ENCODE data around the gene NOX3. TPM values are rescaled to one million over a fixed set of nuclear protein-coding genes. Genes with fewer than 3 reads are reported as not detected.

The NOX3 gene
- total and polyA plus RNA-seq, 2 of the 8 experiments (the other 6 are each of a cell fraction or from before 2014, with no cell fraction given): not detected

- Histone ChIP-seq H2AFZ (ENCODE audit: low read length) (no peak overlapping the region), H3K23ac (ENCODE audit: insufficient read length) (no peak overlapping the region), H3K4me1 (replicated peaks in 1 of 4; ENCODE audit: control insufficient read depth in 3 of 4, insufficient read depth in 4 of 4, low read length in 3 of 4) (no peaks in the 10 kb centered on the region), H3K14ac (ENCODE audit: insufficient read length) (no peak overlapping the region), H3K18ac (ENCODE audit: extremely low read depth, low read length) (no peak overlapping the region), H4K91ac (replicated peaks; ENCODE audit: insufficient read length, low read length) (no peak overlapping the region), H3K56ac (replicated peaks; ENCODE audit: insufficient read length, low read depth, low read length) (no peak overlapping the region), H4K8ac (ENCODE audit: extremely low read depth, insufficient read depth, low read length) (no peak overlapping the region), H3K4me2 (ENCODE audit: insufficient read depth in 1 of 2, low read depth in 2 of 2, low read length in 2 of 2) (no peak overlapping the region), H3K4ac (replicated peaks; ENCODE audit: insufficient read length, low read depth, low read length) (no peak overlapping the region), H3K36me3 (ENCODE audit: control insufficient read depth in 2 of 4, insufficient read depth in 4 of 4, low read length in 3 of 4) (no peaks in the 10 kb centered on the region), H3K9ac (replicated peaks in 1 of 4; ENCODE audit: extremely low read depth in 1 of 4, low read depth in 3 of 4, low read length in 3 of 4) (no peak overlapping the region), H4K5ac (ENCODE audit: insufficient read length, low read depth, low read length) (no peak overlapping the region), H3K79me2 (ENCODE audit: control insufficient read depth in 1 of 2, insufficient read depth in 2 of 2, low read length in 2 of 2) (no peaks in the 10 kb centered on the region), H2BK20ac (ENCODE audit: low read length) (no peak overlapping the region), H2BK5ac (ENCODE audit: low read depth, low read length) (no peak overlapping the region), H3K23me2 (ENCODE audit: low read depth, low read length) (no peaks in the 10 kb centered on the region; the same call in 1 of the 2 replicates), H3K27me3 (replicated peaks in 1 of 4; ENCODE audit: control insufficient read depth in 3 of 4, extremely low read depth in 1 of 4, insufficient read depth in 3 of 4, low read length in 3 of 4) (no peaks in the 10 kb centered on the region; a peak in 1 of 7 replicates), H3K4me3 (ENCODE audit: extremely low read depth in 1 of 4, insufficient read depth in 2 of 4, low read depth in 3 of 4, low read length in 4 of 4) (no peak overlapping the region), H3K9me3 (ENCODE audit: insufficient read depth in 2 of 2, low read depth in 1 of 2, low read length in 1 of 2) (no peaks in the 10 kb centered on the region), H2BK15ac (ENCODE audit: low read length) (no peak overlapping the region), H3K27ac (ENCODE audit: low read depth, low read length) (no peak overlapping the region), H2BK12ac (ENCODE audit: low read depth, low read length) (no peak overlapping the region; the same call in 1 of the 2 replicates), H4K20me1 (replicated peaks in 1 of 2; ENCODE audit: control insufficient read depth in 1 of 2, insufficient read depth in 2 of 2, low read length in 2 of 2) (no peaks in the 10 kb centered on the region), H2BK120ac (replicated peaks; ENCODE audit: low read depth, low read length) (no peak overlapping the region), H2AK5ac (ENCODE audit: low read depth, low read length) (no peak overlapping the region), H3K79me1 (ENCODE audit: low read depth, low read length) (no peaks in the 10 kb centered on the region)
- WGBS, 2 experiments (ENCODE audit: extremely low coverage in 1 of 2, insufficient coverage in 1 of 2, insufficient read length in 1 of 2, insufficient replicate concordance in 2 of 2, low coverage in 1 of 2, low lambda C conversion rate in 2 of 2, missing lambda C conversion rate in 1 of 2): 76% methylated on average over 3 of the region's 3 CpGs; no CpG with 5 or more reads in 1 of the 2 experiments
- FAIRE-seq (no peak), DNase-seq (ENCODE audit: low read depth in 1 of 2, low spot score in 2 of 2) (no peak)
- ChIA-PET POLR2A (ENCODE audit: partially characterized antibody) (interaction anchor here (1.8 kb wide), 1 partner anchor 22 kb away, joined by 5 read pairs; no protein-coding TSS in a partner anchor), CTCF (ENCODE audit: partially characterized antibody) (interaction anchor here (0.9 to 2.2 kb wide), 4 partner anchors 11 to 194 kb away, joined by 3 to 7 read pairs (median 4); no protein-coding TSS in a partner anchor)
- TF ChIP-seq SAP30 (IDR thresholded peaks at IDR 0.05; ENCODE audit: insufficient read depth, insufficient replicate concordance, low read length) (no peak), HDAC2 (IDR thresholded peaks at IDR 0.05; ENCODE audit: borderline replicate concordance in 1 of 2, low read depth in 2 of 2, low read length in 2 of 2) (0 out of 4 replicates have a peak, but pooled peaks of 1 of the 2 experiments have one; percentile 53), EP300 (IDR thresholded peaks at IDR 0.05; ENCODE audit: borderline replicate concordance in 1 of 2, low read depth in 2 of 2, low read length in 2 of 2) (no peak), GABPA (IDR thresholded peaks at IDR 0.05; ENCODE audit: borderline replicate concordance, insufficient read depth, low read length) (no peak), NRF1 (IDR thresholded peaks at IDR 0.05; ENCODE audit: low read depth, low read length) (no peak), KDM1A (IDR thresholded peaks at IDR 0.05; ENCODE audit: borderline replicate concordance, low read length) (peak; percentile 65), EGR1 (IDR thresholded peaks at IDR 0.05; ENCODE audit: borderline replicate concordance, low read depth, low read length) (no peak), MAFK (IDR thresholded peaks at IDR 0.05; ENCODE audit: low read depth, low read length) (no peak), SP2 (IDR thresholded peaks at IDR 0.05; ENCODE audit: low read length) (no peak)
These were observed 29.2 kb downstream of the NOX3 start for GRCh38 chr6:155426408-155426945.
